ENCODE data around the gene ACD. TPM values are rescaled to one million over a fixed set of nuclear protein-coding genes. Genes with fewer than 3 reads are reported as not detected.

ACD gene
- total and polyA plus RNA-seq, 2 of the 4 experiments (the other 2 are of a cell fraction), result 15.6 to 31.1 TPM

DNA sequence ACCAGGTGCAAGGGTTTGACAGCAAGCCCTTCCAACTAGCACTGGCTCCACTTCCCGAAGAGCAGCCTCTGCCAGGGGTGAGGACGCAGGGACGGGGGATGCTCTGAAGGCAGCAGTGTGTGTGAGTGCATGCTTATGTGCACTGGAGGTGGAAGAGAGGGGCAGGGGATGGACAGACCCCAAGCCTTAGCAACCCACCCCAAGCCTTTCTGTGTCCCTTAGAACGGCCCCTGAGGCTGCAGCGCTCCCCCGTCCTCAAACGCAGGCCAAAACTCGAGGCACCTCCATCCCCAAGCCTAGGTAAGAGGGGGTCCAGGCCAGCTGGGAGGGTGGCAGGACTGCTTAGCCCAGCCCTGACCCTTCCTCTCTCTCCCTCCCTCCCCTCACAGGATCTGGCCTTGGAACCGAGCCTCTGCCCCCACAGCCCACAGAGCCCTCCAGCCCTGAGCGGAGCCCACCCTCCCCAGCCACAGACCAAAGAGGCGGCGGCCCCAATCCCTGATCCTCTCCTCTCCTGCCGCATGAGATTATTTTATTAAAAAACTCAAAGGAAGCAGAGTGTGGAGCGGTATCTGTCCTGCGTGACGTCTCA lies 2.9 kb downstream of the ACD start:
- 0 out of 2 replicates have a peak, but pooled peaks cover 1% of the 10 kb centered on the region for H3K36me3 ChIP-seq (ENCODE audit: control insufficient read depth, insufficient read depth, low read length)
- H3K4me2 ChIP-seq (ENCODE audit: low read depth, low read length), result no peak overlapping the region
- H4K20me1 ChIP-seq (ENCODE audit: insufficient read depth, low read length), result peaks cover 10% of the 10 kb centered on the region

More for the DNA sequence above, 2.9 kb downstream of the ACD start:
- Histone ChIP-seq H2AK5ac (ENCODE audit: low read depth, low read length) (no peak overlapping the region), H2AFZ (replicated peaks; ENCODE audit: low read length, poor library complexity) (no peak overlapping the region), H3K9me1 (ENCODE audit: insufficient read depth, low read length) (peaks cover 7% of the 10 kb centered on the region), H2BK15ac (ENCODE audit: low read depth, low read length) (no peak overlapping the region), H3K56ac (ENCODE audit: extremely low read depth, insufficient read depth, low read length) (no peak overlapping the region), H3K4me1 (ENCODE audit: control insufficient read depth, insufficient read depth, low read length) (peaks cover 9% of the 10 kb centered on the region; the same call in 1 of the 2 replicates), H3K4ac (ENCODE audit: low read depth, low read length) (no peak overlapping the region), H4K91ac (ENCODE audit: insufficient read depth, low read depth, low read length) (no peak overlapping the region), H3K9ac (ENCODE audit: low read depth, low read length) (no peak overlapping the region), H3K79me1 (ENCODE audit: low read depth in 1 of 2, low read length in 2 of 2) (peaks cover 6 to 20% of the 10 kb centered on the region in 2 experiments; a peak in 3 of 4 replicates), H3K9me3 (ENCODE audit: control insufficient read depth, insufficient read depth, low read length) (no peaks in the 10 kb centered on the region), H3K27me3 (ENCODE audit: control insufficient read depth, insufficient read depth, low read length) (peaks cover 4% of the 10 kb centered on the region), H2BK20ac (ENCODE audit: low read depth, low read length) (no peak overlapping the region), H3K18ac (ENCODE audit: low read depth, low read length) (no peak overlapping the region), H2AK9ac (replicated peaks; ENCODE audit: low read depth, low read length, poor library complexity) (no peak overlapping the region), H2BK120ac (ENCODE audit: low read depth, low read length) (no peak overlapping the region), H4K8ac (ENCODE audit: low read depth in 2 of 2, low read length in 2 of 2) (no peak overlapping the region), H3K14ac (replicated peaks; ENCODE audit: low read depth, low read length) (no peak overlapping the region), H4K5ac (ENCODE audit: low read depth, low read length) (no peak overlapping the region), H3K27ac (ENCODE audit: insufficient read depth, low read length) (no peak overlapping the region), H2BK5ac (ENCODE audit: low read depth, low read length, poor library complexity, severe bottlenecking) (no peak overlapping the region), H3K4me3 (ENCODE audit: insufficient read depth, low read depth, low read length) (no peak overlapping the region), H3K23ac (ENCODE audit: low read depth, low read length) (no peak overlapping the region)
- POLR2A ChIA-PET (ENCODE audit: unreplicated experiment), result no interaction called here
- DNase-seq (no peak), ATAC-seq (ENCODE audit: low read depth) (no peak)
- TF ChIP-seq MXI1 (IDR thresholded peaks at IDR 0.05; ENCODE audit: borderline replicate concordance, low read depth, low read length), result no peak
- TF ChIP-seq, protein P1, sequence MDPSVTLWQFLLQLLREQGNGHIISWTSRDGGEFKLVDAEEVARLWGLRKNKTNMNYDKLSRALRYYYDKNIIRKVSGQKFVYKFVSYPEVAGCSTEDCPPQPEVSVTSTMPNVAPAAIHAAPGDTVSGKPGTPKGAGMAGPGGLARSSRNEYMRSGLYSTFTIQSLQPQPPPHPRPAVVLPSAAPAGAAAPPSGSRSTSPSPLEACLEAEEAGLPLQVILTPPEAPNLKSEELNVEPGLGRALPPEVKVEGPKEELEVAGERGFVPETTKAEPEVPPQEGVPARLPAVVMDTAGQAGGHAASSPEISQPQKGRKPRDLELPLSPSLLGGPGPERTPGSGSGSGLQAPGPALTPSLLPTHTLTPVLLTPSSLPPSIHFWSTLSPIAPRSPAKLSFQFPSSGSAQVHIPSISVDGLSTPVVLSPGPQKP (IDR thresholded peaks at IDR 0.05; ENCODE audit: borderline replicate concordance, low read depth, low read length), result no peak
- TF ChIP-seq, protein P2, sequence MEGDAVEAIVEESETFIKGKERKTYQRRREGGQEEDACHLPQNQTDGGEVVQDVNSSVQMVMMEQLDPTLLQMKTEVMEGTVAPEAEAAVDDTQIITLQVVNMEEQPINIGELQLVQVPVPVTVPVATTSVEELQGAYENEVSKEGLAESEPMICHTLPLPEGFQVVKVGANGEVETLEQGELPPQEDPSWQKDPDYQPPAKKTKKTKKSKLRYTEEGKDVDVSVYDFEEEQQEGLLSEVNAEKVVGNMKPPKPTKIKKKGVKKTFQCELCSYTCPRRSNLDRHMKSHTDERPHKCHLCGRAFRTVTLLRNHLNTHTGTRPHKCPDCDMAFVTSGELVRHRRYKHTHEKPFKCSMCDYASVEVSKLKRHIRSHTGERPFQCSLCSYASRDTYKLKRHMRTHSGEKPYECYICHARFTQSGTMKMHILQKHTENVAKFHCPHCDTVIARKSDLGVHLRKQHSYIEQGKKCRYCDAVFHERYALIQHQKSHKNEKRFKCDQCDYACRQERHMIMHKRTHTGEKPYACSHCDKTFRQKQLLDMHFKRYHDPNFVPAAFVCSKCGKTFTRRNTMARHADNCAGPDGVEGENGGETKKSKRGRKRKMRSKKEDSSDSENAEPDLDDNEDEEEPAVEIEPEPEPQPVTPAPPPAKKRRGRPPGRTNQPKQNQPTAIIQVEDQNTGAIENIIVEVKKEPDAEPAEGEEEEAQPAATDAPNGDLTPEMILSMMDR (conservative IDR thresholded peaks at IDR 0.05; ENCODE audit: low read depth, low read length), result no peak
- TF ChIP-seq, protein P3, sequence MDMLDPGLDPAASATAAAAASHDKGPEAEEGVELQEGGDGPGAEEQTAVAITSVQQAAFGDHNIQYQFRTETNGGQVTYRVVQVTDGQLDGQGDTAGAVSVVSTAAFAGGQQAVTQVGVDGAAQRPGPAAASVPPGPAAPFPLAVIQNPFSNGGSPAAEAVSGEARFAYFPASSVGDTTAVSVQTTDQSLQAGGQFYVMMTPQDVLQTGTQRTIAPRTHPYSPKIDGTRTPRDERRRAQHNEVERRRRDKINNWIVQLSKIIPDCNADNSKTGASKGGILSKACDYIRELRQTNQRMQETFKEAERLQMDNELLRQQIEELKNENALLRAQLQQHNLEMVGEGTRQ (IDR thresholded peaks at IDR 0.05; ENCODE audit: low read depth, low read length), result no peak
- TF ChIP-seq MAZ (IDR thresholded peaks at IDR 0.05; ENCODE audit: borderline replicate concordance, low read depth, low read length), result no peak
- TF ChIP-seq RAD21 (IDR thresholded peaks at IDR 0.05; ENCODE audit: low read length), result no peak
- TF ChIP-seq RCOR1 (IDR thresholded peaks at IDR 0.05; ENCODE audit: insufficient replicate concordance, low read length), result no peak
- no peak for TF ChIP-seq POLR2A (IDR thresholded peaks at IDR 0.05; ENCODE audit: low read depth, low read length)
- no peak for TF ChIP-seq BHLHE40 (IDR thresholded peaks at IDR 0.05; ENCODE audit: low read depth, low read length)
- TF ChIP-seq MAFK (IDR thresholded peaks at IDR 0.05; ENCODE audit: low read depth, low read length), result no peak
- no peak for TF ChIP-seq RFX5 (IDR thresholded peaks at IDR 0.05; ENCODE audit: low read depth, low read length)
- no peak for TF ChIP-seq CEBPB (IDR thresholded peaks at IDR 0.05; ENCODE audit: low read depth, low read length)
- no peak for TF ChIP-seq SMC3 (IDR thresholded peaks at IDR 0.05; ENCODE audit: low read depth, low read length)
- TF ChIP-seq FOS (IDR thresholded peaks at IDR 0.05; ENCODE audit: low read depth, low read length), result no peak
- TF ChIP-seq NFE2L2 (IDR thresholded peaks at IDR 0.05; ENCODE audit: low read depth, low read length), result no peak
- no peak for TF ChIP-seq CHD1 (IDR thresholded peaks at IDR 0.05; ENCODE audit: low read depth, low read length)
- dilution Hi-C loops (cut with HindIII; ENCODE audit: low sequenced_read_pairs, unreplicated experiment), result no loop called here
- WGBS, 2 experiments (ENCODE audit: extremely low coverage in 2 of 2, insufficient read length in 1 of 2), result 96% methylated on average over 3 of the region's 16 CpGs; no CpG with 5 or more reads in 1 of the 2 experiments
- CTCF ChIA-PET, result interaction anchor here (1.1 kb wide), 1 partner anchor 12 kb away, joined by 4 read pairs; the partner anchor contains the start of gene CARMIL2
- BruUV-seq (replicated peaks), result no TSS peak
- in situ Hi-C loops (cut with MboI; ENCODE audit: low sequenced_read_pairs), result no loop called here
- intact Hi-C loops (cut with micrococcal nuclease), result no loop called here

Measured in IMR-90 (cell line).